ENCODE measurements around the gene IL12A.

GRCh38 chr3:159992589-159992988 is 4.0 kb downstream of the IL12A start:
- TF ChIP-seq, protein P1, sequence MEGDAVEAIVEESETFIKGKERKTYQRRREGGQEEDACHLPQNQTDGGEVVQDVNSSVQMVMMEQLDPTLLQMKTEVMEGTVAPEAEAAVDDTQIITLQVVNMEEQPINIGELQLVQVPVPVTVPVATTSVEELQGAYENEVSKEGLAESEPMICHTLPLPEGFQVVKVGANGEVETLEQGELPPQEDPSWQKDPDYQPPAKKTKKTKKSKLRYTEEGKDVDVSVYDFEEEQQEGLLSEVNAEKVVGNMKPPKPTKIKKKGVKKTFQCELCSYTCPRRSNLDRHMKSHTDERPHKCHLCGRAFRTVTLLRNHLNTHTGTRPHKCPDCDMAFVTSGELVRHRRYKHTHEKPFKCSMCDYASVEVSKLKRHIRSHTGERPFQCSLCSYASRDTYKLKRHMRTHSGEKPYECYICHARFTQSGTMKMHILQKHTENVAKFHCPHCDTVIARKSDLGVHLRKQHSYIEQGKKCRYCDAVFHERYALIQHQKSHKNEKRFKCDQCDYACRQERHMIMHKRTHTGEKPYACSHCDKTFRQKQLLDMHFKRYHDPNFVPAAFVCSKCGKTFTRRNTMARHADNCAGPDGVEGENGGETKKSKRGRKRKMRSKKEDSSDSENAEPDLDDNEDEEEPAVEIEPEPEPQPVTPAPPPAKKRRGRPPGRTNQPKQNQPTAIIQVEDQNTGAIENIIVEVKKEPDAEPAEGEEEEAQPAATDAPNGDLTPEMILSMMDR (conservative IDR thresholded peaks at IDR 0.05; ENCODE audit: low read depth, low read length): no peak
- no peak for TF ChIP-seq EZH2 (IDR thresholded peaks at IDR 0.05; ENCODE audit: low read length, unreplicated experiment)
- no peak for TF ChIP-seq EZH2phosphoT487 (IDR thresholded peaks at IDR 0.05; ENCODE audit: borderline replicate concordance, low read length)

Measured in PC-3 (cell line).